Neuron (in vitro differentiated cells): ENCODE data around the gene ATXN7L1.
"Not testable (repeated sequence)": the region's sequence is repeated elsewhere in the genome, so short reads cannot be mapped to it uniquely, and the experiment has no call there.

ENCODE experiments used
- H2AFZ ChIP-seq: one replicate; pipeline ENCODE4 v1.6.1; 2013; ENCODE audit warnings: low read depth, mild to moderate bottlenecking, inconsistent platforms, low read length, moderate library complexity
- H3K27me3 ChIP-seq: one replicate; pipeline ENCODE4 v1.6.1; 2013; ENCODE audit warnings: low read length; ENCODE audit not compliant: insufficient read depth
- H3K36me3 ChIP-seq: one replicate; pipeline ENCODE4 v1.6.1; 2013; ENCODE audit warnings: low read length; ENCODE audit not compliant: insufficient read depth
- H3K4me1 ChIP-seq: one replicate; pipeline ENCODE4 v1.6.1; 2013; ENCODE audit warnings: low read length; ENCODE audit not compliant: insufficient read depth
- H3K4me3 ChIP-seq: 2 replicates; pipeline ENCODE4 v1.5.1; 2013; ENCODE audit warnings: mild to moderate bottlenecking, low read length, moderate library complexity
- H3K9me3 ChIP-seq: one replicate; pipeline ENCODE4 v1.6.1; 2013; ENCODE audit warnings: low read length

The ATXN7L1 gene

GRCh38 chr7:105792488-105793370 is 83.7 kb downstream of the ATXN7L1 start:
- Histone ChIP-seq H3K9me3 (no peaks in the 10 kb centered on the region), H3K36me3 (peaks cover 5% of the 10 kb centered on the region), H2AFZ (no peak overlapping the region), H3K4me3 (no peak overlapping the region), H3K4me1 (no peaks in the 10 kb centered on the region), H3K27me3 (no peaks in the 10 kb centered on the region)

- Histone ChIP-seq H3K9me3 (no peaks in the 10 kb centered on the region), H3K4me3 (no peak overlapping the region), H2AFZ (no peak overlapping the region), H3K4me1 (no peaks in the 10 kb centered on the region), H3K36me3 (peaks cover 5% of the 10 kb centered on the region), H3K27me3 (no peaks in the 10 kb centered on the region)
Measured at GRCh38 chr7:105791926-105792325, 84.5 kb downstream of the ATXN7L1 start.

GRCh38 chr7:105790996-105791395 is 85.4 kb downstream of the ATXN7L1 start:
- Histone ChIP-seq H2AFZ (no peak overlapping the region), H3K4me3 (no peak overlapping the region), H3K36me3 (peaks cover 10% of the 10 kb centered on the region), H3K4me1 (no peaks in the 10 kb centered on the region), H3K9me3 (no peaks in the 10 kb centered on the region), H3K27me3 (no peaks in the 10 kb centered on the region)

- H3K4me3 ChIP-seq = not testable (repeated sequence)
Measured at GRCh38 chr7:105790452-105790851, 85.9 kb downstream of the ATXN7L1 start.

GRCh38 chr7:105788816-105789349 is 87.5 kb downstream of the ATXN7L1 start:
- H3K4me3 ChIP-seq = no peak overlapping the region
- no peaks in the 10 kb centered on the region for H3K9me3 ChIP-seq
- H3K36me3 ChIP-seq = peaks cover 10% of the 10 kb centered on the region
- H3K27me3 ChIP-seq = no peaks in the 10 kb centered on the region
- no peak overlapping the region for H2AFZ ChIP-seq
- no peaks in the 10 kb centered on the region for H3K4me1 ChIP-seq

More at GRCh38 chr7:105790452-105790851, 85.9 kb downstream of the ATXN7L1 start:
- H2AFZ ChIP-seq, H3K4me1 ChIP-seq, H3K27me3 ChIP-seq, H3K9me3 ChIP-seq: not testable (repeated sequence)
- peaks cover 10% of the 10 kb centered on the region for H3K36me3 ChIP-seq

GRCh38 chr7:105788356-105788755 is 88.0 kb downstream of the ATXN7L1 start:
- Histone ChIP-seq H3K9me3 (no peaks in the 10 kb centered on the region), H2AFZ (no peak overlapping the region), H3K27me3 (no peaks in the 10 kb centered on the region), H3K36me3 (peaks cover 10% of the 10 kb centered on the region), H3K4me3 (no peak overlapping the region), H3K4me1 (no peaks in the 10 kb centered on the region)

GRCh38 chr7:105787793-105788192 is 88.6 kb downstream of the ATXN7L1 start:
- Histone ChIP-seq H3K9me3 (no peaks in the 10 kb centered on the region), H2AFZ (no peak overlapping the region), H3K4me3 (no peak overlapping the region), H3K36me3 (peaks cover 10% of the 10 kb centered on the region), H3K27me3 (no peaks in the 10 kb centered on the region), H3K4me1 (no peaks in the 10 kb centered on the region)

- Histone ChIP-seq H3K4me1 (no peaks in the 10 kb centered on the region), H3K4me3 (no peak overlapping the region), H3K9me3 (no peaks in the 10 kb centered on the region), H3K27me3 (no peaks in the 10 kb centered on the region), H2AFZ (no peak overlapping the region), H3K36me3 (peaks cover 13% of the 10 kb centered on the region)
Measured at GRCh38 chr7:105786520-105787470, 89.6 kb downstream of the ATXN7L1 start.

GRCh38 chr7:105782391-105783042 is 93.9 kb downstream of the ATXN7L1 start:
- H3K4me3 ChIP-seq = no peak overlapping the region
- no peak overlapping the region for H2AFZ ChIP-seq
- no peaks in the 10 kb centered on the region for H3K9me3 ChIP-seq
- H3K36me3 ChIP-seq = peaks cover 8% of the 10 kb centered on the region
- peaks cover under 1% of the 10 kb centered on the region for H3K4me1 ChIP-seq
- H3K27me3 ChIP-seq = no peaks in the 10 kb centered on the region

- H3K27me3 ChIP-seq = no peaks in the 10 kb centered on the region
- H3K4me3 ChIP-seq = no peak overlapping the region
- H3K36me3 ChIP-seq = peaks cover 2% of the 10 kb centered on the region
- H3K9me3 ChIP-seq = no peaks in the 10 kb centered on the region
- peaks cover 24% of the 10 kb centered on the region for H3K4me1 ChIP-seq
- H2AFZ ChIP-seq = no peak overlapping the region
Measured at GRCh38 chr7:105779856-105780780, 96.3 kb downstream of the ATXN7L1 start.

GRCh38 chr7:105778956-105779355 is 97.4 kb downstream of the ATXN7L1 start:
- no peaks in the 10 kb centered on the region for H3K9me3 ChIP-seq
- H2AFZ ChIP-seq = no peak overlapping the region
- peaks cover 2% of the 10 kb centered on the region for H3K36me3 ChIP-seq
- H3K4me3 ChIP-seq = no peak overlapping the region
- H3K4me1 ChIP-seq = peaks cover 33% of the 10 kb centered on the region
- H3K27me3 ChIP-seq = no peaks in the 10 kb centered on the region
